ENCODE measurements around the gene TTLL5. TPM values are rescaled to one million over a fixed set of nuclear protein-coding genes. Genes with fewer than 3 reads are reported as not detected.

TTLL5 gene
- total and polyA plus RNA-seq, 4 donors, result 30.4 to 40.1 (median 33.1) TPM

GRCh38 chr14:75968456-75968855 lies 307.4 kb downstream of the TTLL5 start:
- WGBS (ENCODE audit: insufficient coverage), result 75% methylated on average over 1 of the region's 4 CpGs
- Histone ChIP-seq H3K9me3 (ENCODE audit: control insufficient read depth, insufficient read depth, low read length) (no peaks in the 10 kb centered on the region), H3K4me3 (ENCODE audit: low read depth, low read length) (no peak overlapping the region), H3K36me3 (ENCODE audit: control insufficient read depth, insufficient read depth, low read length) (peaks cover 21% of the 10 kb centered on the region), H3K27ac (ENCODE audit: low read depth, low read length) (no peak overlapping the region), H3K4me1 (ENCODE audit: control insufficient read depth, insufficient read depth, low read length) (no peaks in the 10 kb centered on the region), H3K27me3 (ENCODE audit: control insufficient read depth, insufficient read depth, low read length) (no peaks in the 10 kb centered on the region)
- DNase-seq (ENCODE audit: low read depth in 4 of 6, low spot score in 6 of 6), result no peak

- Histone ChIP-seq H3K27ac (ENCODE audit: low read depth, low read length) (no peak overlapping the region), H3K27me3 (ENCODE audit: control insufficient read depth, insufficient read depth, low read length) (no peaks in the 10 kb centered on the region), H3K4me1 (ENCODE audit: control insufficient read depth, insufficient read depth, low read length) (no peaks in the 10 kb centered on the region), H3K9me3 (ENCODE audit: control insufficient read depth, insufficient read depth, low read length) (no peaks in the 10 kb centered on the region), H3K36me3 (ENCODE audit: control insufficient read depth, insufficient read depth, low read length) (peaks cover 20% of the 10 kb centered on the region), H3K4me3 (ENCODE audit: low read depth, low read length) (no peak overlapping the region)
- DNase-seq (ENCODE audit: low read depth in 4 of 6, low spot score in 6 of 6), result peak in 1 of 6 donors; percentile 40
- WGBS (ENCODE audit: insufficient coverage), result no CpG with 5 or more reads among the region's 4 CpGs
Observed at GRCh38 chr14:75969126-75969525, 308.1 kb downstream of the TTLL5 start.

- WGBS (ENCODE audit: insufficient coverage), result 92% methylated on average over 8 of the region's 8 CpGs
- no peak for DNase-seq (ENCODE audit: low read depth in 4 of 6, low spot score in 6 of 6)
- Histone ChIP-seq H3K27ac (ENCODE audit: low read depth, low read length) (no peak overlapping the region), H3K4me1 (ENCODE audit: control insufficient read depth, insufficient read depth, low read length) (no peaks in the 10 kb centered on the region), H3K4me3 (ENCODE audit: low read depth, low read length) (no peak overlapping the region), H3K9me3 (ENCODE audit: control insufficient read depth, insufficient read depth, low read length) (no peaks in the 10 kb centered on the region), H3K27me3 (ENCODE audit: control insufficient read depth, insufficient read depth, low read length) (no peaks in the 10 kb centered on the region), H3K36me3 (ENCODE audit: control insufficient read depth, insufficient read depth, low read length) (peaks cover 18% of the 10 kb centered on the region)
Observed at GRCh38 chr14:75969891-75970290, 308.8 kb downstream of the TTLL5 start.

- H3K4me1 ChIP-seq (ENCODE audit: control insufficient read depth, insufficient read depth, low read length), result no peaks in the 10 kb centered on the region
- DNase-seq (ENCODE audit: low read depth in 4 of 6, low spot score in 6 of 6), result no peak
- WGBS (ENCODE audit: insufficient coverage), result 92% methylated on average over 8 of the region's 9 CpGs
Observed at GRCh38 chr14:75970989-75971388, 309.9 kb downstream of the TTLL5 start.

GRCh38 chr14:75971509-75971908 lies 310.5 kb downstream of the TTLL5 start:
- no peak overlapping the region for H3K4me3 ChIP-seq (ENCODE audit: low read depth, low read length)
- 94% methylated on average over 13 of the region's 15 CpGs for WGBS (ENCODE audit: insufficient coverage)
- no peak for DNase-seq (ENCODE audit: low read depth in 4 of 6, low spot score in 6 of 6)
- H3K4me1 ChIP-seq (ENCODE audit: control insufficient read depth, insufficient read depth, low read length), result no peaks in the 10 kb centered on the region
- peaks cover 13% of the 10 kb centered on the region for H3K36me3 ChIP-seq (ENCODE audit: control insufficient read depth, insufficient read depth, low read length)
- H3K27ac ChIP-seq (ENCODE audit: low read depth, low read length), result no peak overlapping the region
- H3K27me3 ChIP-seq (ENCODE audit: control insufficient read depth, insufficient read depth, low read length), result no peaks in the 10 kb centered on the region
- no peaks in the 10 kb centered on the region for H3K9me3 ChIP-seq (ENCODE audit: control insufficient read depth, insufficient read depth, low read length)

More at GRCh38 chr14:75970989-75971388, 309.9 kb downstream of the TTLL5 start:
- Histone ChIP-seq H3K4me3 (ENCODE audit: low read depth, low read length) (no peak overlapping the region), H3K36me3 (ENCODE audit: control insufficient read depth, insufficient read depth, low read length) (peaks cover 15% of the 10 kb centered on the region), H3K9me3 (ENCODE audit: control insufficient read depth, insufficient read depth, low read length) (no peaks in the 10 kb centered on the region), H3K27me3 (ENCODE audit: control insufficient read depth, insufficient read depth, low read length) (no peaks in the 10 kb centered on the region), H3K27ac (ENCODE audit: low read depth, low read length) (no peak overlapping the region)

- Histone ChIP-seq H3K9me3 (ENCODE audit: control insufficient read depth, insufficient read depth, low read length) (no peaks in the 10 kb centered on the region), H3K4me1 (ENCODE audit: control insufficient read depth, insufficient read depth, low read length) (no peaks in the 10 kb centered on the region), H3K36me3 (ENCODE audit: control insufficient read depth, insufficient read depth, low read length) (peaks cover 7% of the 10 kb centered on the region), H3K27me3 (ENCODE audit: control insufficient read depth, insufficient read depth, low read length) (no peaks in the 10 kb centered on the region), H3K27ac (ENCODE audit: low read depth, low read length) (no peak overlapping the region), H3K4me3 (ENCODE audit: low read depth, low read length) (no peak overlapping the region)
- peak in 2 of 6 donors; percentile 56 to 58 for DNase-seq (ENCODE audit: low read depth in 4 of 6, low spot score in 6 of 6)
- 37% methylated on average over 5 of the region's 7 CpGs for WGBS (ENCODE audit: insufficient coverage)
Observed at GRCh38 chr14:75972801-75973421, 311.9 kb downstream of the TTLL5 start.

- no peaks in the 10 kb centered on the region for H3K27me3 ChIP-seq (ENCODE audit: control insufficient read depth, insufficient read depth, low read length)
- DNase-seq (ENCODE audit: low read depth in 4 of 6, low spot score in 6 of 6), result no peak
- H3K27ac ChIP-seq (ENCODE audit: low read depth, low read length), result no peak overlapping the region
- H3K4me1 ChIP-seq (ENCODE audit: control insufficient read depth, insufficient read depth, low read length), result peaks cover 41% of the 10 kb centered on the region
- no peaks in the 10 kb centered on the region for H3K9me3 ChIP-seq (ENCODE audit: control insufficient read depth, insufficient read depth, low read length)
- WGBS (ENCODE audit: insufficient coverage), result no CpG with 5 or more reads among the region's 8 CpGs
- H3K4me3 ChIP-seq (ENCODE audit: low read depth, low read length), result no peak overlapping the region
- H3K36me3 ChIP-seq (ENCODE audit: control insufficient read depth, insufficient read depth, low read length), result peaks cover 12% of the 10 kb centered on the region
Observed at GRCh38 chr14:75976826-75977581, 316.0 kb downstream of the TTLL5 start.

- WGBS (ENCODE audit: insufficient coverage), result no CpG with 5 or more reads among the region's 3 CpGs
- Histone ChIP-seq H3K27me3 (ENCODE audit: control insufficient read depth, insufficient read depth, low read length) (no peaks in the 10 kb centered on the region), H3K4me1 (ENCODE audit: control insufficient read depth, insufficient read depth, low read length) (peaks cover 43% of the 10 kb centered on the region), H3K27ac (ENCODE audit: low read depth, low read length) (no peak overlapping the region), H3K36me3 (ENCODE audit: control insufficient read depth, insufficient read depth, low read length) (peaks cover 12% of the 10 kb centered on the region), H3K9me3 (ENCODE audit: control insufficient read depth, insufficient read depth, low read length) (no peaks in the 10 kb centered on the region), H3K4me3 (ENCODE audit: low read depth, low read length) (no peak overlapping the region)
- no peak for DNase-seq (ENCODE audit: low read depth in 4 of 6, low spot score in 6 of 6)
Observed at GRCh38 chr14:75977582-75977943, 316.5 kb downstream of the TTLL5 start.

- WGBS (ENCODE audit: insufficient coverage), result 81% methylated on average over 8 of the region's 10 CpGs
Observed at GRCh38 chr14:75978249-75978731, 317.2 kb downstream of the TTLL5 start.

More at GRCh38 chr14:75978249-75978731, 317.2 kb downstream of the TTLL5 start:
- Histone ChIP-seq H3K27ac (ENCODE audit: low read depth, low read length) (no peak overlapping the region), H3K4me1 (ENCODE audit: control insufficient read depth, insufficient read depth, low read length) (peaks cover 48% of the 10 kb centered on the region), H3K9me3 (ENCODE audit: control insufficient read depth, insufficient read depth, low read length) (no peaks in the 10 kb centered on the region), H3K36me3 (ENCODE audit: control insufficient read depth, insufficient read depth, low read length) (peaks cover 12% of the 10 kb centered on the region), H3K27me3 (ENCODE audit: control insufficient read depth, insufficient read depth, low read length) (no peaks in the 10 kb centered on the region), H3K4me3 (ENCODE audit: low read depth, low read length) (no peak overlapping the region)
- no peak for DNase-seq (ENCODE audit: low read depth in 4 of 6, low spot score in 6 of 6)

Measured in spinal cord (tissue), 10 donors.